Nephron (organoid): ENCODE results near the gene RAPGEF6.

Source experiments
- H3K27ac Mint-ChIP-seq, 3 experiments: 2 replicates each; pipeline ENCODE4 v1.8.0; 2020; ENCODE audit warnings: mixed read lengths in 3 of 3, mild to moderate bottlenecking in 2 of 3, moderate library complexity in 1 of 3
- H3K27me3 Mint-ChIP-seq: 2 replicates; pipeline ENCODE4 v1.8.0; 2021; ENCODE audit warnings: low read depth, mild to moderate bottlenecking, moderate library complexity, mixed read lengths
- H3K36me3 Mint-ChIP-seq: 2 replicates; pipeline ENCODE4 v1.8.0; 2020; ENCODE audit warnings: low read depth, mixed read lengths
- H3K4me1 Mint-ChIP-seq: 2 replicates; pipeline ENCODE4 v1.8.0; 2020; ENCODE audit warnings: mixed read lengths
- H3K4me3 Mint-ChIP-seq, 3 experiments: 2 replicates each; pipeline ENCODE4 v1.8.0; 2020; ENCODE audit warnings: mild to moderate bottlenecking in 3 of 3, mixed read lengths in 3 of 3, moderate library complexity in 2 of 3
- H3K9me3 Mint-ChIP-seq: 2 replicates; pipeline ENCODE4 v1.8.0; 2020; ENCODE audit warnings: mixed read lengths
- TF ChIP-seq, protein P1 (sequence below), 3 experiments: fragments of 200-600 bp; sonication (generic); IDR thresholded peaks; one replicate each; pipeline ENCODE4 v1.5.0; 2021; ENCODE audit warnings: antibody characterized with exemption in 3 of 3; ENCODE audit not compliant: unreplicated experiment in 3 of 3

RAPGEF6 gene

DNA sequence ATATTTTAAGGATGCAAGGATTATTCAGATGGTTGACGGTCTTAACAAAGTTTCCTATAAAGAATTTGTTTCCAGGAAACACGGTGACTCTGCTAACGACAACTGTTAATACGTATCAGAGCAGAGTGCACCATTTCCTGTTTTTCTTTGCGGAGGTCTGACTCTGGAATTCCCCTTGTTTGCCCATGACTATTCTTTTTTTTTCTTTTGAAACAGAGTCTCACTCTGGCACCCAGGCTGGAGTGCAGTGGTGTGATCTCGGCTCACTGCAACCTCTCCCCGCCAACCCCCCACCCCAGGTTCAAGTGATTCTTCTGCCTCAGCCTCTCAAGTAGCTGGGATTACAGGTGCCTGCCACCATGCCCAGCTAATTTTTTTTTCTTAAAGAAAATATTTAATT lies 255.3 kb downstream of the RAPGEF6 start:
- Mint-ChIP-seq H3K27me3 (no peaks in the 10 kb centered on the region), H3K4me1 (peaks cover 21% of the 10 kb centered on the region), H3K4me3 (no peak overlapping the region), H3K36me3 (no peaks in the 10 kb centered on the region), H3K27ac (peak overlapping the region in 1 of 3 experiments; percentile 80), H3K9me3 (no peaks in the 10 kb centered on the region)
- TF ChIP-seq, protein P1, sequence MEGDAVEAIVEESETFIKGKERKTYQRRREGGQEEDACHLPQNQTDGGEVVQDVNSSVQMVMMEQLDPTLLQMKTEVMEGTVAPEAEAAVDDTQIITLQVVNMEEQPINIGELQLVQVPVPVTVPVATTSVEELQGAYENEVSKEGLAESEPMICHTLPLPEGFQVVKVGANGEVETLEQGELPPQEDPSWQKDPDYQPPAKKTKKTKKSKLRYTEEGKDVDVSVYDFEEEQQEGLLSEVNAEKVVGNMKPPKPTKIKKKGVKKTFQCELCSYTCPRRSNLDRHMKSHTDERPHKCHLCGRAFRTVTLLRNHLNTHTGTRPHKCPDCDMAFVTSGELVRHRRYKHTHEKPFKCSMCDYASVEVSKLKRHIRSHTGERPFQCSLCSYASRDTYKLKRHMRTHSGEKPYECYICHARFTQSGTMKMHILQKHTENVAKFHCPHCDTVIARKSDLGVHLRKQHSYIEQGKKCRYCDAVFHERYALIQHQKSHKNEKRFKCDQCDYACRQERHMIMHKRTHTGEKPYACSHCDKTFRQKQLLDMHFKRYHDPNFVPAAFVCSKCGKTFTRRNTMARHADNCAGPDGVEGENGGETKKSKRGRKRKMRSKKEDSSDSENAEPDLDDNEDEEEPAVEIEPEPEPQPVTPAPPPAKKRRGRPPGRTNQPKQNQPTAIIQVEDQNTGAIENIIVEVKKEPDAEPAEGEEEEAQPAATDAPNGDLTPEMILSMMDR (IDR thresholded peaks at IDR 0.05; ENCODE audit: unreplicated experiment in 3 of 3): no peak

DNA sequence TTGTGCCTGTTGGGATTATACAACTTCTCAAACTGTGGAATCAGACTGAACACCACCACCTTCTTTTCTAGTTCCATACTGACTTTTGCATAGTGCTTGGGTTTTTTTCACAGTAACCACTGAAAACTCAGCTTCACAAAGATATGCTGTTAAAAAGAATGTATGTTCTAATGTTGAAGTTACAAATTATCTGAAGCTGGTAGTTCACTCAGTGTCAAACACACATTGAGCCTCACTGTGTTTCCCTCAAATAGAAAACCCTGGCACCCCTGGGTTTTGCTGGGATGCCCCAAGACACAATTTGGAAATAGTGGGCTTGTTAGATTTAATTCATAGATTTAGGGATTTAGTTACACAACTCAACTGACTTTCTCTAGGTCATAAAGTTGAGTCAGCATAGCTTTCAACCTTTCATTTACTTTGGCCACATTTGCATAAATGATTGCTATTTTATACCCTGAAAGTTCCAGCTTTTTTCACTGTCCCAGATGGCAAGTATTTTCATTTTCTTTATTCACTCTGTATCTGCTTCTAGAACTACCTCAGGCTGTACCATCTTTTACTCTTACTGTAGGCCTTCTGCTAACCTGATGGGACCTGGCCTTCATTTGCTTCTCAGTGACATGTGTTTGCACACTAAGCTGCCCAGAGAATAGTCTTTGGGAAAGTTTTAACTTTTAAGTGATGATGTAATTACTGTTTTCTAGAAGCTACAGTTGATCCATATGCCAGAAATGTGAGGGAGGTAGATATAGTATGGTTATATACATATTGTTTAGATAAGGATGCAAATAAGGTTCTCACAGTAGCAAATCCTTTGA lies 256.1 kb downstream of the RAPGEF6 start:
- Mint-ChIP-seq H3K4me1 (peaks cover 21% of the 10 kb centered on the region), H3K27ac (peak overlapping the region; percentile 43 to 80 (median 61)), H3K9me3 (no peaks in the 10 kb centered on the region), H3K27me3 (no peaks in the 10 kb centered on the region), H3K4me3 (no peak overlapping the region), H3K36me3 (no peaks in the 10 kb centered on the region)
- TF ChIP-seq, protein P1 (IDR thresholded peaks at IDR 0.05; ENCODE audit: unreplicated experiment in 3 of 3): no peak

DNA sequence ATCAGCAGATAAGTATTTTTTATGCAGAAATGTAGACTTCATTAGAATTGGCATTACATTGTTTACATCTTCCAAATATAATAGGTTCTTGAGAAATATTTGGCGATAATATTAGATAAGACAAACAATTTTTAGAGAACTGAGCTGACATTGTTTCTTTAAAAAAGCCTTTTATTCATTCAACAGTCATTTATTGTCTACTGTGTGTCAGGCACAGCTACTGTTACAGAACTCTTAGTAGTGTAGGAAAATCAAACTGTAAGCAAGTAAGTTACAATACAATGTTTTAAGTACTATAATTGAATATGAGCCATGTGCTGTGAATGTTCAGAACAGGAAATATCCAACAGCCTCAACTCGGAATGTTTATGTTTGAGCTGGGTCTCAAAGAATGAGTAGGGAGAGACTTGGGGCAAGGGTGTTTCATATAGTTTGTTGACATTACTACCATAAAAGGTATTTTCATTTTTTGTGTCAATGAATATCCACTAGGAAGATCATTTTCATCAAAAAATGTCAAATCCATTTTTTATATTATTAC lies 257.2 kb downstream of the RAPGEF6 start:
- no peaks in the 10 kb centered on the region for H3K27me3 Mint-ChIP-seq
- H3K27ac Mint-ChIP-seq: peak overlapping the region in 2 of 3 experiments; percentile 23 to 60
- TF ChIP-seq, protein P1 (IDR thresholded peaks at IDR 0.05; ENCODE audit: unreplicated experiment in 3 of 3): no peak
- no peaks in the 10 kb centered on the region for H3K9me3 Mint-ChIP-seq
- no peaks in the 10 kb centered on the region for H3K36me3 Mint-ChIP-seq
- H3K4me3 Mint-ChIP-seq: no peak overlapping the region
- peaks cover 18% of the 10 kb centered on the region for H3K4me1 Mint-ChIP-seq

DNA sequence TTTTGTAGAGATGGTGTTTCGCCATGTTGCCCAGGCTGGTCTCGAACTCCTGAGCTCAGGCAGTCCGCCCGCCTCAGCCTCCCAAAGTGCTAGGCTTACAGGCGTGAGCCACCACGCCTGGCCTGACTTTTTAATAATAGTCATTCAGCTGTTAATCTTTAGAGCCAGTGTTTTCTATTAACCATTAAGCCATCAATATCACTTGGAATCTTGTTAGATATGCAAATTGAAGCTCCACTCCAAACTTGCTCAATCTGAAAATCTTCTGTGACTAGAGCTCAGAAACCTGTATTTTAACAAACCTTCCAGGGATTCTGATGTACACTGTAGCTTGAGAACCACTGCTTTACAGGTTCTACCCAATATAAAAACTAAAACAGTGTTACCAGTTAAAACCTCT lies 257.7 kb downstream of the RAPGEF6 start:
- Mint-ChIP-seq H3K27me3 (no peaks in the 10 kb centered on the region), H3K36me3 (no peaks in the 10 kb centered on the region), H3K4me1 (peaks cover 15% of the 10 kb centered on the region), H3K4me3 (no peak overlapping the region), H3K9me3 (no peaks in the 10 kb centered on the region), H3K27ac (no peak overlapping the region)
- TF ChIP-seq, protein P1 (IDR thresholded peaks at IDR 0.05; ENCODE audit: unreplicated experiment in 3 of 3): no peak

DNA sequence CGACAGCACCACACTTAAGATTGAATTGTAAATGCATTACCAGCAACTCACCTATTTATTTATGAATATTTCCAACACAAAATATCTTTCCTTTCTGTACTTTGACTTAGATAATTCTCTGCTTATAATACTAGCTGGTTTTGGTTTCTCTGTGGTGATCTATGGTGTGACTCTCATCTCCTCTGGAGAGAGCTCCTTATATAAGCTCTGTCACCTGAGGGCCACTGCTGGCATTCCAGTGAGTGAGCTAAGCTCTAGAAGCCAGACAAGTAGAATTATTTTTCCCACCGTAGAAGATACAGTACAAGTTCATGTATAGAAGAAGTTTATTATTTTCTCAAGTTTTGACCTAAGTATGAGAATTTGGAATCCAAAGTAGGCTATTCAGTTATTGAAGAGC lies 259.7 kb downstream of the RAPGEF6 start:
- peaks cover 5% of the 10 kb centered on the region for H3K4me1 Mint-ChIP-seq
- no peaks in the 10 kb centered on the region for H3K9me3 Mint-ChIP-seq
- no peak overlapping the region for H3K4me3 Mint-ChIP-seq
- H3K27ac Mint-ChIP-seq: peak overlapping the region in 2 of 3 experiments; percentile 9 to 29
- H3K27me3 Mint-ChIP-seq: no peaks in the 10 kb centered on the region
- no peaks in the 10 kb centered on the region for H3K36me3 Mint-ChIP-seq
- TF ChIP-seq, protein P1 (IDR thresholded peaks at IDR 0.05; ENCODE audit: unreplicated experiment in 3 of 3): no peak
